Ascending aorta (tissue), 2 donors: ENCODE results near the gene NUP214. TPM values are rescaled to one million over a fixed set of nuclear protein-coding genes. Genes with fewer than 3 reads are reported as not detected.

Source experiments
- DNase-seq, 2 donors: peaks; one replicate each; pipeline ENCODE4 v3.0.0-alpha.2; 2019; ENCODE audit warnings: low spot score in 2 of 2
- H3K27ac ChIP-seq, 2 donors: fragments of 200-600 bp; sonication (generic); one replicate each; pipeline ENCODE4 v1.5.1; 2016 to 2017; ENCODE audit warnings: mild to moderate bottlenecking in 1 of 2
- H3K27me3 ChIP-seq: fragments of 200-600 bp; sonication (generic); one replicate; pipeline ENCODE4 v1.5.1; 2017
- H3K36me3 ChIP-seq, 2 donors: fragments of 200-600 bp; sonication (generic); one replicate each; pipeline ENCODE4 v1.5.1; 2016
- H3K4me1 ChIP-seq, 2 donors: fragments of 200-600 bp; sonication (generic); one replicate each; pipeline ENCODE4 v1.5.1; 2016 to 2017; ENCODE audit warnings: mild to moderate bottlenecking in 1 of 2
- H3K4me3 ChIP-seq, 2 donors: fragments of 200-600 bp; sonication (generic); one replicate each; pipeline ENCODE4 v1.5.1; 2016 to 2017; ENCODE audit warnings: mild to moderate bottlenecking in 1 of 2
- H3K9me3 ChIP-seq, 2 donors: fragments of 200-600 bp; sonication (generic); one replicate each; pipeline ENCODE4 v1.5.1; 2016
- intact Hi-C: fragments of 100-400 bp; cut with DNase I; formaldehyde crosslinking; loops from one replicate; pipeline ENCODE4 v1.15.1; 2023
- total RNA-seq: library from RNA; depleted of rRNA; stranded (reverse); fragments of >200 nt; gene quantifications from one replicate; pipeline ENCODE4 v1.1.0, GENCODE V29; 2016
- TF ChIP-seq, protein P1 (sequence below), 3 experiments: fragments of 200-600 bp in 2 of 3; fragments of 450-650 bp in 1 of 3; sonication (generic) in 2 of 3; IDR thresholded peaks; one replicate each; pipeline ENCODE4 v1.5.1; 2016 to 2019; ENCODE audit warnings: antibody characterized with exemption in 3 of 3, mild to moderate bottlenecking in 1 of 3, moderate library complexity in 1 of 3

Gene NUP214
- total RNA-seq, 1 donor from 2014 or later: 234 TPM

DNA sequence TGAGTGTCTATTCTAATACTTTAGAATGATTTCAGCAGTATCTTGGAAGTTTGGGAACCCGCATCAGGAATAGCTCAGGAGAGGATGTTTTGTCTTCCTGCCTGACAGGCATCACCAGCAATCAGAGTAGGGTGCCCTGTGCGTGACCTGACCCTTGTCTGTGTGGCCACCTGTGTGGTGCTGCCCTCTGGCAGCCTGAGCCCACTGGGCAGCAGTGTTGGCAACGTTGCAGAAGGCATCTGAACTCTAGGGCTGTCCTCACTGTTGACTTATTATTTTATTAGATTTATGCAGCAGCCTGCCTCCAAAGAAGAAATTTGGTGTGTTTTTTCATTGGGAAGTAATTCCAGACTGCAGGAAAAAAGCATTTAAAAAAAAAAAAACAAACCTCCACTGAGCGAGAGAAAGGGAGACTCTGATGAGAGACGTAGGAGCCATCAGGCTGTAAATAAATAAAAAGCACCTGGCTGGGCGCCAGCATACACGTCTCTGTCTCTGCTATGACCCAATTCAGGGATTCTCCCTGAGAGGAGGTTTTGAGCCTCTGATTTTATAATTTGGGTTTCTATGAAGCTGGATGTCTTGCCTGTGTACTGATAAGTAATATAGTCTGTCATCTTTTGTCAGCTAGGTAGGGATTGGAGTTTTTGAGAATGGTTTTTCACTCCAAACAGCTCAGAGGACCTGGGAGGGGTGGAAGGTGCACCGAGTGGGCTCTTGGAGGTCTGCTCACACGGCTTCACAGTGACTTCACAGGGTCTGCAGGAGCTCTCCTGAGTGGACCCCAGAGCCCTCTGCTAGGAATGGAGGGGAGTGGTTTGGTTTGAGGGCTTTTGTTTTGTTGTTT, 101.9 kb downstream of the NUP214 start:
- TF ChIP-seq, protein P1, sequence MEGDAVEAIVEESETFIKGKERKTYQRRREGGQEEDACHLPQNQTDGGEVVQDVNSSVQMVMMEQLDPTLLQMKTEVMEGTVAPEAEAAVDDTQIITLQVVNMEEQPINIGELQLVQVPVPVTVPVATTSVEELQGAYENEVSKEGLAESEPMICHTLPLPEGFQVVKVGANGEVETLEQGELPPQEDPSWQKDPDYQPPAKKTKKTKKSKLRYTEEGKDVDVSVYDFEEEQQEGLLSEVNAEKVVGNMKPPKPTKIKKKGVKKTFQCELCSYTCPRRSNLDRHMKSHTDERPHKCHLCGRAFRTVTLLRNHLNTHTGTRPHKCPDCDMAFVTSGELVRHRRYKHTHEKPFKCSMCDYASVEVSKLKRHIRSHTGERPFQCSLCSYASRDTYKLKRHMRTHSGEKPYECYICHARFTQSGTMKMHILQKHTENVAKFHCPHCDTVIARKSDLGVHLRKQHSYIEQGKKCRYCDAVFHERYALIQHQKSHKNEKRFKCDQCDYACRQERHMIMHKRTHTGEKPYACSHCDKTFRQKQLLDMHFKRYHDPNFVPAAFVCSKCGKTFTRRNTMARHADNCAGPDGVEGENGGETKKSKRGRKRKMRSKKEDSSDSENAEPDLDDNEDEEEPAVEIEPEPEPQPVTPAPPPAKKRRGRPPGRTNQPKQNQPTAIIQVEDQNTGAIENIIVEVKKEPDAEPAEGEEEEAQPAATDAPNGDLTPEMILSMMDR (IDR thresholded peaks at IDR 0.05): no peak
- Histone ChIP-seq H3K9me3 (no peaks in the 10 kb centered on the region), H3K36me3 (peaks cover 23 to 48% of the 10 kb centered on the region in 2 donors), H3K27me3 (no peaks in the 10 kb centered on the region), H3K4me3 (no peak overlapping the region), H3K27ac (no peak overlapping the region), H3K4me1 (no peaks in the 10 kb centered on the region)
- DNase-seq: no peak
- intact Hi-C loops: no loop called here

DNA sequence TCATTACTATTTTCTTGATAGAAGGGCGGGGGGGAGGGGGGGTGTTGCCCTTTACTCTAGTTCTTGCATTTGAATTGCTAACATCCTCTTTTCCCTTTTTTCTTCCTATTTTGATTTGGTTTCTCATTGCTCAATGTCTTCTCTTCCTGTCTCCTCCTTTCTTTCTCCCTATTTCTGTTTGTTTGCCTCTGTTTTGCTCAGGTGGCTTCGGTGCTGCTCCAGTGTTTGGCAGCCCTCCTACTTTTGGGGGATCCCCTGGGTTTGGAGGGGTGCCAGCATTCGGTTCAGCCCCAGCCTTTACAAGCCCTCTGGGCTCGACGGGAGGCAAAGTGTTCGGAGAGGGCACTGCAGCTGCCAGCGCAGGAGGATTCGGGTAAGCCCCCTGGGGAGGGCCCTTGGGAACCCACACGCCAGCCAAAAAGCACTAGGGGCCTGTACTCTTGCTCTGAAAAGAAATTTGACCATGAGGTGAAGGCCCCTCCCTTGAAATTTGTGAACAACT, 102.6 kb downstream of the NUP214 start:
- H3K36me3 ChIP-seq: peaks cover 23 to 48% of the 10 kb centered on the region in 2 donors

DNA sequence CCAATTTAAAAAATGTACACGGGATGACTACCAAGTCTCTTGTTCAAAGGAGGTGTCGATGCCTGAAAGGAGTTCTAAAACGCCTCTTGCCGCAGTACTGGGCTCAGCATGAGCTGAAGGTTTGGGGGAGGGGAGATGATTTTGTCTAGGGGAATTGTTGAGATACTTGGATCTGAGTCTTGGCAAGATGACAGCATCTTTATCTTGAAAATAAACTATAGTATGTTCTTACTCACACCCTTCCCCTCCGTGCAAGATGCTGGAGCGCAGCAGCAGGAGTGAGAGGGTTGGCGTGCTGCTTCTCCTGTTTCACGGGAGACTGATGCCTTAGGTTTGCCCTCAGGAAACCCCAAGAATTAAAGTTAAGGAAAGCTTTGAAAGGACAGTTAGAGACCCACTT, 103.6 kb downstream of the NUP214 start:
- no peak for DNase-seq
- peaks cover 30 to 55% of the 10 kb centered on the region in 2 donors for H3K36me3 ChIP-seq
- TF ChIP-seq, protein P1 (IDR thresholded peaks at IDR 0.05): no peak
- no peaks in the 10 kb centered on the region for H3K4me1 ChIP-seq
- no peak overlapping the region for H3K27ac ChIP-seq
- H3K9me3 ChIP-seq: no peaks in the 10 kb centered on the region
- no peaks in the 10 kb centered on the region for H3K27me3 ChIP-seq
- H3K4me3 ChIP-seq: no peak overlapping the region
- intact Hi-C loops: no loop called here

More for the DNA sequence above, 102.6 kb downstream of the NUP214 start:
- Histone ChIP-seq H3K4me3 (peak overlapping the region; percentile 12 to 28), H3K4me1 (no peaks in the 10 kb centered on the region), H3K9me3 (no peaks in the 10 kb centered on the region), H3K27ac (no peak overlapping the region), H3K27me3 (no peaks in the 10 kb centered on the region)
- TF ChIP-seq, protein P1 (IDR thresholded peaks at IDR 0.05): no peak
- DNase-seq: no peak
- intact Hi-C loops: no loop called here

DNA sequence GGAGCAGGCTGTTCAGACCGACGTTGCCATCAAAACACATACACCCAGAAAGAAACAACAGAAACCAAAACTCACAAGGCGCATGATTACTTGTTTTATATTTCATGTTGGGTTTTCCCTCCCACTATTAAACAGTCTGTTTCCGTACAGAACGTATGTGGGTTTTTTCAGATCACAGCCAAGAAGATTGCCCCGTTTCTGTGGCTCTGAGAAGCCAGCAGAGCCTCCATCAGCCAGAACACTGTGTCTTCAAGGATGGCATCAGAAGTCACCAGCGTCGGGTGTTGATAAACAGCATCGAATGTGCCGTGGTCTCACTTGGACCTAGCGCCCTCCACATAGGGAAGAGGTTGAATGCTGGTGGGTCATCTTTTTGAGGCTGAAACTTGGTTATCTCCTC, 108.2 kb downstream of the NUP214 start:
- DNase-seq: no peak
- H3K9me3 ChIP-seq: no peaks in the 10 kb centered on the region
- no peak overlapping the region for H3K27ac ChIP-seq
- H3K4me1 ChIP-seq: peaks cover 3 to 6% of the 10 kb centered on the region in 2 donors
- intact Hi-C loops: no loop called here
- H3K27me3 ChIP-seq: no peaks in the 10 kb centered on the region
- TF ChIP-seq, protein P1 (IDR thresholded peaks at IDR 0.05): no peak
- no peak overlapping the region for H3K4me3 ChIP-seq
- peaks cover 39 to 59% of the 10 kb centered on the region in 2 donors for H3K36me3 ChIP-seq

DNA sequence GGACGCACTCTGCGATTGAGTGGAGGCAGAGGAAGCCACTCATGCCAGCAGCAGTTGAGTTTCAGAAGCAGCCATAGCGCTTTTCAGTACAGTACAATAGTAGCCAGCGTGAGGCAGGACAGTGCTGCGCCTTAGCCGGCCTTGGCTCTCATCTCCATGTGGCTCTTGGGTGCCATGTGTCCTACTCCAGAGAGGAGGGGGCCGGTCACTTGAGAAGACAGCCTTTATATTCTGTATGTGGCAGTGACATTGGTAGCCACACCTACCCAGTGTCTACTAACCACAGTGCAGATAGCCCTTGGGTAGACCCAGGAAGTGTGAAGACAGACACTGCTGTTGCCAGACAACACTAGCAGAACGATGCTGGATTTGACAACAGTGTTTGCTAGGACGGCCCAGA, 108.6 kb downstream of the NUP214 start:
- TF ChIP-seq, protein P1 (IDR thresholded peaks at IDR 0.05): no peak

More for the DNA sequence above, 108.6 kb downstream of the NUP214 start:
- Histone ChIP-seq H3K27ac (no peak overlapping the region), H3K4me3 (no peak overlapping the region), H3K36me3 (peaks cover 39 to 56% of the 10 kb centered on the region in 2 donors), H3K4me1 (peaks cover 3 to 7% of the 10 kb centered on the region in 2 donors), H3K9me3 (no peaks in the 10 kb centered on the region), H3K27me3 (no peaks in the 10 kb centered on the region)
- no peak for DNase-seq
- intact Hi-C loops: no loop called here
